CD4-positive, alpha-beta T cell treated with Interleukin-1 beta for 1 hour (primary cell): Measurements from ENCODE around the gene NARF.
A peak's percentile ranks its signal among the peaks of the same experiment; 100 is the strongest.
"Not testable (repeated sequence)": the region's sequence is repeated elsewhere in the genome, so short reads cannot be mapped to it uniquely, and the experiment has no call there.

ENCODE experiments used
- DNase-seq, 2 donors: peaks; one replicate each; pipeline ENCODE4 v3.0.0-alpha.2; 2020 to 2022

The NARF gene

DNA sequence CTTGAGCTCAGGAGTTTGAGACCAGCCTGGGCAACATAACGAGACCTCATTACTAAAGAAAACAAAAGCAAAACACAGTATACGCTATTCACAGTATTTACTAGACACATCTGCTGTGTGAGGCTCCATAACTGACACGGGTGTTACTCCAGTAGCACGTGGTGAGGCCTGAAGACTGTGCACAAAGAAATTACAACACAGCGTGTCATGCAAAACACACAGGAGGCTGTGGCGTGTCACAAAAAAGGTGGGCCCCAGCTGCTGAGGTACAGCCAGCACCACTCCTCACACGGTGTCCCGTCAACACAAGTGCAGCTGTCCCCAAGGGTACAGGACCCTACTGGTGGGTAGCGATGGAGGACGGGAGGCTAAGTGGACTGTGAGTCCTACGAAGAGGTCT, 10.7 kb upstream of the NARF start:
- no peak for DNase-seq

- DNase-seq: peak; percentile 80 to 90
Observed at GRCh38 chr17:82449131-82449882, 9.2 kb upstream of the NARF start.

DNA sequence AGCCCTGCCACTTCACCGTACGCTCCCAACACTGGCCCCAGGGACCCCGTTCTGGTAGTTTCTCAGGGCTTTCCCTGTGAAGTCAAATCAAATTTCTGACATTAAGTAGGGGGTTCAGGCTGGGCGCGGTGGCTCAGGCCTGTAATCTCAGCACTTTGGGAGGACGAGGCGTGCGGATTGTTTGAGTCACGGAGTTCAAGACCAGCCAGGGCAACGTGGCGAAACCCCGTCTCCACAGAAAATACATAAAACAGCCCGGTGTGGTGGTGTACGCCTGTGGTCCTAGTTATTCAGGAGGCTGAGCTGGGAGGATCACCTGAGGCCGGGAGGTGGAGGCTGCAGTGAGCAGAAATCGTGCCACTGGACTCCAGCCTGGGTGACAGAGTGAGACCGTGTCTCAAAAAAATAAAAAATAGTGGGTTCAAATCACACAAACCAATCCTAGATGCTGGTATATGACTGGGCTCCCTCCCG, 8.6 kb upstream of the NARF start:
- peak in 1 of 2 donors; percentile 25 for DNase-seq

DNA sequence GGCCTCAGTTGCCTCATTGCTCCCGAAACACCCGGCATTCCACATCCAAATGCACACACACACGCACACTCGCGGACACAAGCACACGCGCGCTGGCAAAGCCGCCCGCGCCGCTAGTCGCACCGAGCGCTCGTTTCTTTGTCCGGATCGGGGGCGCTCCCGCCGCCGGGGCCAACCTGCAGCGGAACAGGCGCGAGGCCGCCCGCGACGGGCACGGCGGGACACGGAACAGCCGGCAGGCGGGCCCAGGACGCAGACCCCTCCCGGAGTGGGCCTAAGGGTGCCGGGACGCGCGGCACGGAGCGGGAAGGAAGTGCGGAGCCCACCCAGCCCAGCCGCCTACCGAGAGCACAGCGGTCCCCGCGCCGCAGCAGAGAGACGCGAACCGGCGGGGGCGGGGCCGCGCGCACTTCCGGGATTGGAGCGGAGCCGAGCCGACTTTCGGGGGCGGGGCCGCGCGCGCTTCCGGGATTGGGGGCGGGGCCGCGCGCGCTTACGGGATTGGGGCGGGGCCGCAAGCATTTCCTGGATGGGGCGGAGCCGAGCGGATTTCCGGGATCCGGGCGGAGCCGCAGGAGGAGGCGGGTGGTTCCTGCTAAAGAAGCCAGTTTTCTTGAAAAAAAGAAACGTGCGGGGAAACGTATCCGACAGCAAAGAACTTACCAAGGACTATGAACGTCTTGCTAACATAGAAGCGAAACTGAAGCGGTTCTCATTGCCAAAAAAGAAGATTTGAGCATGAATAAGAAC, 8.0 kb upstream of the NARF start, which contains the start of gene CYBC1:
Gene CYBC1, minus strand, starts transcription at position 396 of the 750 bp plus-strand sequence. CDS start 1,498 bp downstream, outside the sequence.
- DNase-seq: peak; percentile 92 to 93

DNA sequence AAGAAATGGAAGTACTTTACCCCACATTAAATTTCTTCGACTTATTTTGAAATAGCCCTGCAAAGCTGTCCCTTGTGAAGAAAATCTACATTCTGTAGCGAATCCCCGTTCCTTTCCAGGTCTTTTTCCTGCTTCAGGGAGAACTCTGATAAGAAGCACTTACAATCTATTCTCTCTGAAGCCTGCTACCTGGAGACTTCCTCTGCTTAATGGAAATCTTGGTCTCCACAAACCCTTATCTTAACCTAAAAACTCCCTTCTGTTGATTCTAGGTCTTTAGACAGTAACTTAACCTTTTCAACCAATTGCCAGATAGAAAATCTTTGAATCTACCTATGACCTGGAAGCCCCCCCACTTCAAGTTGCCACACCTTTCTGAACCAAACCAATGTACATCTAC, 6.4 kb upstream of the NARF start:
- no peak for DNase-seq

- not testable (repeated sequence) for DNase-seq
Observed at GRCh38 chr17:82453151-82453550, 5.4 kb upstream of the NARF start.

DNA sequence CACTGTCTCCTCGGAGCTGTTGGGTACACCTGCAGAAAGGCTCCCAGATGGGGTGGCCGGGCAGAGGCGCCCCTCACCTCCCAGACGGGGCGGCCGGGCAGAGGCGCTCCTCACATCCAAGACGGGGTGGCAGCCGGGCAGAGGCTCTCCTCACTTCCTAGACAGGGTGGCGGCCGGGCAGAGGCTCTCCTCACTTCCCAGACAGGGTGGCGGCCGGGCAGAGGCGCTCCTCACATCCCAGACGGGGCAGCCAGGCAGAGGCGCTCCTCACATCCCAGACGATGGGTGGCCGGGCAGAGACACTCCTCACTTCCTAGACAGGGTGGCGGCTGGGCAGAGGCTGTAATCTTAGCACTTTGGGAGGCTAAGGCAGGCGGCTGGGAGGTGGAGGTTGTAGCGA, 4.8 kb upstream of the NARF start:
- DNase-seq: not testable (repeated sequence)

GRCh38 chr17:82457073-82457928, 1.2 kb upstream of the NARF start:
- DNase-seq: peak; percentile 11 to 26

DNA sequence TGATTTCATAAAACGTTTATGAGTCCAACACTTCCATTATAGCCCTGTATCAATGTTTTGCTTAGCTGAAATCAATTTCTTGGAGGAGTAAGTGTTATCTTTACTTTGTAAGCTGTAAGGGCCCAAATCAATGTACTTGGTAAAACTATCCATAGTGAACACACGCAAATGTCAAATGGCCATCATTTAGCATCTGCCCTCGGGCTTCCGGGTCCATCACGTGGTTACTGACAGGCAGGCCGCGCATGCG, 687 bp upstream of the NARF start:
- peak in 1 of 2 donors; percentile 96 for DNase-seq

DNA sequence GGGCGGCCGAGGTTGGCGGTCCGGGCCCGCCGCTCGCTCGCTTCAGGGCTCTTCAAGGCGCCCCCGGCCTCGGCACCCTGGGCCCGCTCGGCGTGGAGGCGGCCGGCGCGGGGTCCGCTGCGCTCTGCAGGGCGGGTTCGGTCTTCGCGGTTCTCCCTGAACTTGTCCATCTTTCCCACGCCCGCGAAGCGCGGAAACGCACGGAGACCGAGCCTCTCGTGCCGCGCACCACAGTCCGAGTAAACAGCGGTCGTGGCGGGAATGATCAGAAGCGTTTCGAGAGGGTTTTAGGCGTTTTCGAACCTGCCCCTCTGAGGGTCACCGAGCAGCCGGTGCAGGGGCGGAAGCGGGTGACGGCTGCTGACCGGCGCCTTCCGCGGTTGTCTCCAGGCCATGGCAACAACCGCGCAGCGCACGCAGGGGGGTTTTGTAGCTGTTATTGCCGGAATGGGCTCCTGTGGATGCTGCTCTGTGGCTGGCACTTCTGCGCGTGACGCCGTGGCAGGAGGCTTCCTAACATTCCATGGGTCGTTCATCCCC, 414 bp downstream of the NARF start:
- DNase-seq: peak; percentile 41 to 49

DNA sequence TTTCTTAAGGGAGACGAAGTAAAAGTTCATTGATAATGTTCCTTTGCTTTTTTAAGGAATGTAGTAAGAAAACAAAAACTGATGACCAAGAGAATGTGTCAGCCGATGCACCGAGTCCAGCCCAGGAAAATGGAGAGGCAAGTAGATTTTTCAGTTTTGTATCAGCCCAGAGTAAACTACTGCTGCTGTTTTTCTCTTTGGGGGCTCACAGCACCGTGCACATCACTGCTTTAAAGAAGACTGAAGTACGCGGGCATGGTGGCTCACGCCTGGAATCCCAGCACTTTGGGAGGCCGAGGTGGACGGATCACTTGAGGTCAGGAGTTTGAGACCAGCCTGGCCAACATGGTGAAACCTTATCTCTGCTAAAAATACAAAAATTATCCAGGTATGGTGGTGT, 1.4 kb downstream of the NARF start:
- not testable (repeated sequence) for DNase-seq

- no peak for DNase-seq
Observed at GRCh38 chr17:82461827-82462524, 3.4 kb downstream of the NARF start.

DNA sequence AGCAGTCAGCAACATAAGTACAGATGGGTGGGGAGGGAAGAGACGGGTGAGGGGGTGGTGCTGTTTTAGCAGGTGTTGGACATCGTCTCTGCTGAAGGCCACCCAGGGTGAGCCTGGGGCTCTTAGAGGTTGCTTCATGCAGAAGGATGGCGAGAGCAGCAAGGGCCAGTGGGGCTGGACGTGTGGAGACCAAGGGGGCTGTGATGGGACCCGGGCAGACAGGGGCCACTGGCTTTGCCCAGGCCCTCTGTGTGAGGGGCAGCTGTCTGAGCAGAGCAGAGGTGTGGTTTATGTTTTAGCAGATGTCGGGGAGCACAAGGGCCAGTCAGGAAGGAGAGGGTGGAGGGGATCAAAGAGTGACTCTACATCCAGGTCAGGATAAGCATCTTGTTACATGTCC, 4.8 kb downstream of the NARF start:
- DNase-seq: no peak

DNA sequence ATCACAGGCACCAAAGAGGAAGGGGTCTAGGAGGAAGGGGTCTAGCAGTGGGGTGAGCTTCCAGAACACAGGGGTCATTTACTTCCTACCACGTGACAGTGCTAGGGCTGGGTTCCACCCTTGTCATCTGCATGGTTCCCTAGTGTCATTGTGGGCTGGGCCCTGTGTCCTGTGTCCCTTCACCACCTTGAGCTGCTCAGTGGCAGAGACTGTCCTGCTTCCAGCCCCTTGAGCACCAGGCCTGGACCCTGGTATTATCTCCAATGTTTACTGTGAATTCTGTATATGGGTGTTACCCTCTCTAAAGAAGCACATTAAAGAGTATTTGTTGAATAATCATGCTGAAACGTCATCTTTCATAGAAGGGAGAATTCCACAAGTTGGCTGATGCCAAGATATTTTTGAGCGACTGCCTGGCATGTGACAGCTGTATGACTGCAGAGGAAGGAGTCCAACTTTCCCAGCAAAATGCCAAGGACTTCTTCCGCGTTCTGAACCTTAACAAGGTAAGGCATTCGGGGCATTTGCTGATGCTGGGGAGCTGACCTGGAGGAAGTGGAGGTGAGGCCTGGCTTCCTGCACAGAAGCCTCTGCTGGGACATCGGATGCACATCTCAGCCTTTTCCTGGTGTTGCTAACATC, 5.5 kb downstream of the NARF start:
- no peak for DNase-seq

DNA sequence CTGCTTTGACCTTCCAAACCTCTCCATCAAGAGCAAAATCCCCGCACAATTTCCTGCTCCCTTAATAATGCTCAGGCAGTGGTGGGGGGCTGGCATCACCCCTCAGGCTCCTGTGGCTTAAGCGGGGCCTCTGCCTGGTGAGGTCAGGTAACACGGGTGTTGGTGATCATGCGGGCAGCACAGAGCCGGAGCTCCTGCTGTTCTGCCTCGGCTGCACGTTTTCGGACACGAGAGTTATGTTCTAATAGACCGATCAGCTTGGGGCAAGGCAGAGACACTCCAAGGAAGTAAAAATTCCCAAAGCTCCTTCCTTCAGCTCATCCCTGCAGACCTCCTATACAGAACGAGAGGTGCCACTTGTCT, 6.0 kb downstream of the NARF start:
- no peak for DNase-seq

- no peak for DNase-seq
Observed at GRCh38 chr17:82465023-82465603, 6.6 kb downstream of the NARF start.

DNA sequence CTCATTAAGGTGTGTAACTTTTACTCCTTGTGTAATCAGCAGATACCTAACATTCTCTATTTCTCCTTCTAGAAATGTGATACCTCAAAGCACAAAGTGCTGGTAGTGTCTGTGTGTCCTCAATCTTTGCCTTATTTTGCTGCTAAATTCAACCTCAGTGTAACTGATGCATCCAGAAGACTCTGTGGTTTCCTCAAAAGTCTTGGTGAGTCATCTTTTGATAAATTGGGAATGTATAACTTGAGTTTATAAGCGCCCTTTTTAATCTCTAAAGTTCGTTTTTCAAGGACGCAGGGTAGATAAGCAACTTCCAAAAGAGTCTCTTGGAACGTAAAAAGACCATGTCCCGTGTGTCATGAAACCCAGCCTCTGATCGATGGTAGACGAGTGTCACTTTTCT, 10.2 kb downstream of the NARF start:
- no peak for DNase-seq

DNA sequence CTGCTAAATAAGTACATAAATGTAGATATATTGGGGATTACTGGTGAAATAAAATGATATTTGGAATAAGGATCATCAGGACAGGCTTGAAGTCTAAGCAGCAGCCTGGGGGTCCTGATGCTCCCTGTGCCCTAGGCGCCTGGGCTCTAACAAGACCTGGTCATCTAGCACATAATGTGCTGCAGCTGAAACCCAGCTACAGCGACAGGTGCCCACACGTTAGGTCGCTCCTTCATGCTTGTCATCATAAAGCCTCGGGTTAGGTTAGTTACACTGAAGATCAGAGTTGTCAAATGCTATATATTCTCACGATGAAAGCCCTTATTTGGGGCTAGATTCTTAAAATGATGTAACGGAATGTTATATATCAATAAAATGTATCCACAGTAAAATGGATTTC, 11.5 kb downstream of the NARF start:
- no peak for DNase-seq

GRCh38 chr17:82474223-82475010, 15.9 kb downstream of the NARF start:
- no peak for DNase-seq

DNA sequence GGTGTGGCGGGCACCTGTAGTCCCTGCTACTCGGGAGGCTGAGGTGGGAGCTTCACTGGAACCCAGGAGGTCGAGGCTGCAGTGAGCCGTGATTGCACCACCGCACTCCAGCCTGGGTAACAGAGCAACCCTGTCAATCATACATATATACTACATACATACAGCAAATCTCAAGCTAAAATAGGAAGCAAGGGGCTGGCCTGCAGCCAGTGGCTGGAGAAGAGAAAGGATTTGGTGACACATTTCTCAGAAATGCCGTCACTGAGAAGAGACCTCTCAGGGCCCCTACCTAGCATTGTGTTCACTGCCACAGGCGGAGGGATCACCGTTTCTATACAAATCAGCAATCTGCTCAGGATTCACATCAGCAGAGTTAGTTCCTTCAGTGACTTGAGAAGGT, 16.9 kb downstream of the NARF start:
- no peak for DNase-seq

DNA sequence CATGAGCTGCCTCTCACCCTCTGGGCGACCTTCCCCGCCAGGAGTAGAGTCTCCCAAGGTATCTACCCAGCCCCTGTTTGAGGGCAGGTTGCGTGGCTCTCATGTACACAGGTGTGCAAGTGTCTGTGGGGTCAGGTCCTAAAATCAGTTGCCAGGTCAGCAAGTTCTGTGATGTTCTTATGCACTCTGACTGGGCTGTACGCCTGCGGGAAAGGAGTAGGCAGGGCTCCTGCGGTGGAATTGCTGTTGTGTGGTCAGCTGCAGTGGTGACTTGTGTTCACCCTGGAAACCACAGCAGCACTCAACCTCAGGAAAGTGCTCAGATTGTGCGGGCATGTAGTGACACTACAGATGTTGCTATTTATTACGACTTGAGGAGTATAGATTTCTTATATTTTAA, 19.4 kb downstream of the NARF start:
- no peak for DNase-seq
